ENCODE results near the gene DIPK1B.

Gene DIPK1B

DNA sequence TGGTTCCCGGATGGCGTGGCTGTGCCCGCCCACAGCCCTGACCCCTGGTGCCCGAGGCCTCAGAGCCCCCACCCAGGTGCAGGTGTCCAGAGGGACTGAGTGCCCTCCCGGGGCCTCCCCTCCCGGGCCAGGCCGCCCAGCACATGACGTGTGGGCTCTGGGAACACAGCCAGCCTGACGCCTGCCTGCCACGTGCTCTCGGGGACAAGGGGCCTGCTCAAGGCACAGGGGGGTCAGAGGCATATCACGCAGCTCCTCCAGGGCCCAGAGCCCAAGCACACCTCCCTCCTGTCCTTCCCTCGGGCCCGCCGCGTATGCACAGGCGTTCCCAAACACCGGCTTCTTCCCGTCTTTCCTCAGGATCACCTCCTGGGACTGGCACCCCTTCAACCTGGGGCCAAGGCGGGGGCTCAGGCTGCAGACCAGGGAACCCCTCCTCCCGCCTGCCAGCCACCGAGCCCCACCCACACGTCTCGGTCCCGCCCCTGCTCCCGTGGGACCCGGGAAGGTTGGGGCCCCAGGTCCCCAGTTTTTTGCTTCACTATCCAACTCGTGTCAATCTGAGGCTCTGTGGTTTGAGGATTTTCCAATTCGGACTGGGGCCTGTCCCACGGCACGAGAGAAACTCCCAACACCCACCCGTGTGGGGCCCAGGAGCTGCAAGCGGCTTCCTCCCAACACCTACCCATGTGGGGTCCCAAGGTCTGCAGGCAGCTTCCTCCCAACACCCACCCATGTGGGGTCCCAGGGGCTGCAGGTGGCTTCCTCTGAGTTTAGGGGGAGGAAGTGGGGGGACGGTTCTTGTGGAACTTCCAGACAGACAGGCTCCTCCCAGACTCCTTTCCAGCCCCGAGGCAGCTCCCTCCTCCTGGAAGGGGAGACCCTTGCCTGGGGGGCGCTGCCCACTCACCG, 28.9 kb downstream of the DIPK1B start:
- FAIRE-seq: no peak

DNA sequence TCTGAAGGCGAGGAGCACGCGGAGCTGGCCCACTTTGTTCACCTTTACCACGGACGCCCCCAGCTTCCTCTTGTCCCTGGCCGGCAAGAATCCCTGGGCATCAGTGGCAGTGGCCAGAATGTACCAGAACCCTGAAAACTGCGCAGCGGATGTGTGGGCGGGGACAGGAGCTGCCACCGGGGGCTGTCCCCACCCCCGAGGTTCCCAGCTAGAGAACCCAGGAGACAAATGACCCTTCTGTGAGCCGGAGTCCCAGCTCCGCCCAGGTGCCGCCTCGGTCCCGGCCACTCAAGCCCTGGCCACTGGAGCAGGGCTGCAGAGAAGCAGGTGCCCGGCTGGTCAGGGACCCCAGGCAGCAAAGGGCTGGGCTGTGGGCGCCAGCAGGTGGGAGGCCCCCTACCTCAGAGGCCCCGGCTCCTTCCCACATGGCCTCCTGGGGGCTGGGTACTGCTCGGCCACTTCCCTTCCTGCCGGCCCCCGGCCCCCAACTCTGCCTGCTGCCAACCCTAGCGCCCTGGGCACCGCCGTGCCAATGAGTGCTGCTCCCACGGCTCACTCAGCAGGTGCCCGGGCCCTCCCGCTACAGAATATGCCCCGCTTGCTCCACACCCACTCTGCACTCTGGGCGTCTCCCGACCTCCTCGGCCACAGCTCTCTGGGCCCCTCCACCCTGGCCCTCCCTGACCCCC, 29.7 kb downstream of the DIPK1B start:
- FAIRE-seq: no peak

DNA sequence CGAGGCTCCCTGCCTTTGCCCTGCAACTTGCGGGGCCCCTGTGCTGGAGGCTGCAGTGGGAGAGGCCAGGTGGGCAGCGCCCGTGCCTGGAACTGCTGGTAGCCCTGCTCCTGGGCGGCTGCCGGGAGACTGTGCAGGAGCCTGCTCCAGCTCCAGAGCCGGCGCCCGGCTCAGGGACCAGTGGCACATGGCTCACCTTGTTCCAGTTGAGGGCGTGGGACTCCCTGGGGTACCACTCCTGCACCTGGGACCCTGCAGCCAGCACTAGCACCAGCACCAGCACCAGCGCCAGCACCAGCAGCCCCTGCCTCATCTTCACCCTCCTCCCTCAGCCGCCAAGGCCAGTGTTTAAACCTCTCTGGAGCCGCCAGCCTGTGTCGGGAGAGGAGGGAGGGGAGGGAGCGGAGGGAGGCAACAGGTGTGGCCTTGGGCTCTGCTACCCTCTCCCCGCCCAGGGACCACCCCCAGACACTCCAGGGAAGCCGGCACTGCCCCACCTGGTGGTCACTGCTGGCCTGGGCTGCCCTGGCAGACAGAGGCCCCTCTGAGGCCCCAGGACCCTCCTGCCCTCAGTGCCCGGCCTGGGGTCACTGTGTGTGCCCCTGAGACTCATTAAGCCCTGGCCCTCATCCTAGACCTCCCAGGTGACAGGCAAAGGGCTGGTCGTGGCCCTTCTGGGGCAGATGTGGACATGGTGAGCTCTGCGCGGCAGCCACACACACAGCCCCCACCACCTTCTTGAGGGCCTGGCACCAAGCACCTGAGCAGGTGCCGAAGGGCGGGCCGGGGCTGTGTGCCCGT, 30.4 kb downstream of the DIPK1B start, which contains the start of gene LCN10:
Gene LCN10, minus strand, starts transcription at position 350 of the 801 bp plus-strand sequence. Its CDS starts 37 bp downstream, at position 313.
- FAIRE-seq: no peak

DNA sequence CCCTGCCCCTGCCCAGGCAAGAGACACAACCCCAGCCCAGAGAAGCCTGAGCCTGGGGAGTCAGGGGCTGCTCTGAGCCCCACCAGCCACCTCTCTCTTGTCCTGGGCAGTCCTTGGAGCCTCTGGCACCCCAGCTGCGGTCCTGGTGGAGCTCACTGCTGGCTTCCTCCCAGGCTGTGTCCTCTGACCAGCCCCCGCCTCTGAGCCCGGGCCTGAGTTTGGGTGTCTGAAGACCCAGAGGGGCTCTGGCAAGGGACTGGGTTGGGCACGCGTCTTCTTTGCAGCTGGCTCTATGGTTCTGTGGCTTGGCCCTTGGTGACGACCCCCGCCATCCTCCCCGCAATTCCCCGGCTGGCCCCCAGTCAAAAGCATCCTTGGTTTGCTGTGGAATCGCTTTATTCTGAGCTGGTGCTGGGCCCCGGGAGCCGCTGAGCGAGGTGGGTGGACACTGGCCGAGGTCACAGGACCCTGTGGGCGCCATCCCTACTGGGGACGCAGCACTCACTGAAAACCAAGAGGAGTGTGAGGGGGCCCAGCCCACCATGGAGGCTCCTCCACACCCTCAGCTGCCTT, 31.4 kb downstream of the DIPK1B start:
- no peak for FAIRE-seq

DNA sequence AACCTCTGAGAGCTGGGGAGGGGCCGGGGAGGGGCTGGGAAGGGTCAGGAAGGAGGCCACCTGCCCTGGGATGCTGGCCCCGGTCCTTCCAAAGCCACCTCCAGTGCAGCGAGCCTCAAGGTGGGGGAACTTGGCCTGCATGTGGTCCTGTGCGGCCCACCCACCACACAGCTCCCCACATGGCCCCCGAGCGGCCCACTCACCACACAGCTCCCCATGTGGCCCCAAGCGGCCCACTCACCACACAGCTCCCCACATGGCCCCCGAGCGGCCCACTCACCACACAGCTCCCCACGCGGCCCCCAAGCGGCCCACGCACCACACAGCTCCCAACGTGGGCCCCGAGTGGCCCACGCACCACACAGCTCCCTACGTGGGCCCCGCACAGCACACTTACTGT, 32.4 kb downstream of the DIPK1B start:
- FAIRE-seq: no peak

DNA sequence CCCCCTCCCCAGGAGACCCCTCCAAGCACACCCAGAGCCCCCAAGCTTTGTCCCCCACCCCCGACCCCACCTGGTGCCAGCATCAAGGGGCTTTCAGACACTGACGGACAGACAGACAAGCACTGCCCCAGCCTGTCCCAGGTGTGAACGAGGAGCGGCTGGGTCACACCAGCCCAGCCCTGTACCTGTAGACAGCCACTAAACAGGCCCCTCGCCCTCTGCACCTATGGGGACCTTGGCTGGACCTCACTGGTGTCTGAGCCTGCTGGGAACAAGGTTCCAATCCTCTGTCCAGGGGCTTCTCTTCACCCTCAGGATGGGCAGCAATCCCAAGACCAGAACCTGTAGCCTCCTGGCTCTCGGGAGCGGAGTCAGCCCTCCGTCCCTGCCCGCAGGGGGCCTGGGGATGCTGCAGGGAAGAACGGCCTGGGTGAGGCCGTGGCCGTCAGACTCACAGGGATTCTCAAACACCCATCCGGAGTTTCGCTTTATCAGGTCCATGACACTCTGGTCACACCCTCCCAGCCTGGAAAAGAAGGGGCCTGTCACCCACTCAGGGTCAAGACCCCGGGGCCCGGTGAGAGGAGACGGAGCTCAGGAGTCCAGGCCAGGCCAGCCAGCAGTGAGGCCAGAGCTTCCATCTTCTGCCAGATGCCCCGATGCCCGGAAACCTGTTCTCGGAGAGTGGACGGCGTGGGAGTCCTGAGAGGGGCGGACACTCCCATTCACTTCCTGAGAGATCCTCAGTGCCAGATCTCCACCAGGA, 33.2 kb downstream of the DIPK1B start:
- no peak for FAIRE-seq

DNA sequence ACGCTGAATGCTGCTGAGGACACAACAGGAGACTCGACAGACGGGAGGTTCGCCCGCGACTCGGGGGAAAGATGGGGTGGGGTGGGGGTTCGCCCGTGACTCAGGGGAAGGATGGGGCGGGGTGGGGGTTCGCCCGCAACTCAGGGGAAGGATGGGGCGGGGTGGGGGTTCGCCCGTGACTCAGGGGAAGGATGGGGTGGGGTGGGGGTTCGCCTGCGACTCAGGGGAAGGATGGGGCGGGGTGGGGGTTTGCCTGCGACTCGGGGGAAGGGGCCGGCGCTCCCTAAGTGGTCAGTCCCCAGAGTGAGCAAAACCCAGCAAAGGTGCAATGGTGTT, 33.8 kb downstream of the DIPK1B start:
- no peak for FAIRE-seq

DNA sequence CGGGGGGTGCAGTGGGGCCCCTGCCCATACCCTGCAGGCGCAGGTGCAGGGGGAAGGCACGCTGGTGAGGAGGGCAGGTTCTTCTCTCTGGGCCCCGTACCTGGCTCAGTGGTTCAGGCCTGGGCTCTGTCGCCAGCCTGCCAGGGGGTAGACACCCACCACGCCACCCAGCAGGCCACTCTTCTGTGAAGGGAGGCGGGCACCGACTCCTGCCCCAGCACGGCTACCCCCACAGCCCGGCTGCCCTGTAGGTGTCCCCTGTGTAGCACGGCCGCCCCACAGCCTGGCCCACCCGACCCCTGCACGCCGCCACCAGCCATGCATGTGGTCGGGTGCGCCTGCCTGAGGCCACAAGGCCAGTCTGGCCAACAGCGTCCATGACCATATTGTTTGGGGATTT, 34.2 kb downstream of the DIPK1B start:
- FAIRE-seq: no peak

DNA sequence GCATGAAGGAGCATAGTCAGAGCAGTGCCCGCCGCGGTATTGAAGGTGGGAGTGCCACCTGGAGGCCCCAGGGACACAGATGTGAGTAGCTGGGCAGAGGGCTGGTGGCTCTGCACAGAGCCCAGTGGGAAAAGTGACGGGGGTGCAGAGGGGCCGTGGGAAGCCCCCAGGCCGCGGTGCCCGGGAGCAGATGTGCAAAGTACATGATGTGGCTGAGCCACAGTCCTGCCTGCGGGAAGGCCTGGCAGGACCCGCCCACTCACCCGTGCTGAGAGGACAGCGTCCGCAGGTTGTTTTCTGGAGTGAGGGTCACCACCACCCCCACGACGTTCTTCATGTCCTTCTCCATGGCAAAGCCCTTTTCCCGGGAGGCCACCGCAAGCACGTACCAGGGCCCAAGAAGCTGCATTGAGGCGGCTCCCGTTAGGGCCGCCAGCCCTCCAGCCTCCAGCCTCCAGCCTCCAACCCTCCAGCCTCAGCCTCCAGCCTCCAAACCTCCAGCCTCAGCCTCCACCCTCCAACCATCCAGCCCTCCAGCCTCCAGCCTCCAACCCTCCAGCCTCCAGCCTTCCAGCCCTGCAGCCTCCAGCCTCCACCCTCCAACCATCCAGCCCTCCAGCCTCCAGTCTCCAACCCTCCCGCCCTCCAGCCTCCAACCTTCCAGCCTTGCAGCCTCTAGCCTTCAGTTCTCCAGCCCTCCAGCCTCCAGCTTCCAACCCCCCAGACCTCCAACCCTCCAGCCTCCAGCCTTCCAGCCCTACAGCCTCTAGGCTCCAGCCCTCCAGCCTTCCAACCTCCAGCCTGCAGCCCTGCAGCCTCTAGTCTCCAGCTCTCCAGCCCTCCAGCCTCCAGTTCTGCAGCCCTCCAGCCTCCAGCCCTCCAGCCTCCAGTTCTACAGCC, 35.0 kb downstream of the DIPK1B start:
- FAIRE-seq: no peak

DNA sequence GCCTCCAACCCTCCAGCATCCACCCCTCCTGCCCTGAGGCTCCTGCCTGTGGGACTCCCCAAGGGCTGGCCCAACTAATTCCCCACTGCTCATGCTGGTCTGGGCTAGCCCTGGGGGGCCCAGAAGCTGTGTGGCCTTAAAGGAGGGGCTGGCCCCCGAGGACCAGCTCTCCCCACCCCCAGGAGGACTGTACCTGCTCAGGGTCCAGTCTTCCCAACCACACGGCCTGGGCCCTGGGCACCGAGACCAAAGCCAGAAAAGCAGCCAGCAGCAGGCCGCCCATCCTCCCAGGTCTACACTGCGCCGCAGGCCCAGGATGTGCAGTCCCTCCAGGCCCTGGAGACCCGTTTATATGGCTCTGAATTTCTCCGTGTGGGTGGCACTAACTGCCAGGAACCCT, 35.8 kb downstream of the DIPK1B start, which contains the start of gene LCN6:
Gene LCN6, minus strand, starts transcription at position 325 of the 400 bp plus-strand sequence. Its CDS starts 42 bp downstream, at position 283.
- no peak for FAIRE-seq

DNA sequence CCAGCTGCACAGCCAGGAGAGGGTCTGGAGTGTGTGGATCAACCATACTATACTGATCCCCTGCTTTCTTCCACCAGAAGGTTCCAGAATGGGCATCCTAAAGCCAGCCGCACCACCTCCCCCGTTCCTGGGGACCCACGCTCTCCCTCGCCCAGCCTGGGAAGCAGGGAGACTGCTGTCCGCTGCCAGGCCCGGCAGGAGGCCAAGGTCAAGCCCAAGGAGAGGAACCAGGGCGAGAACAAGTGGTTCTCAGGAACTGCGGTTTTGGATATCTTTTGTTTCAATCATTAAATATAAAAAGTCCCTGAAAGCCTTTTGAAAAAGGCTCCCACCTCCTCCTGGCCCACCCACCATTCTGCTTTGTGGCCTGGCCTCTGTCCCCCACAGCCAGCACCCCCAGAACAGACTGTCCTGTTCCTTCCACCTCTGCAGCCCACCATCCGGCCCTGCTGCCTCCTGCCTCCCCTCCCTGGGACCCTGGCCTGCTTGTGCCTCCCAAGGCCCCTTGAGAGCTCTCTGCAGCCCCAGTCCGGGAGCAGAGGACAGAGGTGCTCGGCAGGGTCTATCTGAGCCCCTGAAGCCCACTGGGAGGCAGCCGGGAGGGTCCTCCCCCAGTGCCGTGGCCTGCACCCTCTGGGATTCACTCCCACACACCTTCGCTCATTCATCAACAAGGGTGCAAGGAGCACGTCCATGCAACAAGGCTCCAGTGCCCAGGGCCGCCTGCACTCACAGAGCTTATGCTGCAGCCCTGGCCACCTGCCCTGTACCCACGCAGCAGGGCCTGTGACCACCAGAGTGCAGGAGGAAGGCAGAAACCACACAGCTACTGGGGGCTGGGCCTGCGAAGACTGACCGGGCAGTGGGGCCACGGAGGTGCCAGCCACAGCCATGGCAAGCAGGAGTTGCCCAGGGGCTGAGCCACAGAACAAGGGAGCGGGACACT, 36.6 kb downstream of the DIPK1B start:
- FAIRE-seq: no peak

DNA sequence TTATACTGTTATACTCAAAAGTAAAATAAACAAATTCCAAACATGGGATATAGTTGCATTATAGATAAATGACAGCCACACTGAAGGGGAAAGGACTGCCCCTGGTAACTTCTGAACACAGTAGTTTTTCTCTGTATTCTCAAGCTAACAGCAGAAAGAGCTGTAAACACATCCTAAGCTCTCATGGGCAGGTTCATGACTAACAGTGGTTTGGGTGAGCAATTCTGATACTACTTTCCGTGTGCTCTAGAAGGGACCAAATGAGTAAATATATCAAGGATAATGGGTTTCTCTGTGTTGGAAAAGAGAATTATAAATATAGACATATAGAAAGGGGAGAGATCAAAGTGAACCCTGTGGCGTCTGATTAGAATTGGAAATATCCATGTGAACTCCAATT, 38.2 kb downstream of the DIPK1B start:
- FAIRE-seq: no peak

DNA sequence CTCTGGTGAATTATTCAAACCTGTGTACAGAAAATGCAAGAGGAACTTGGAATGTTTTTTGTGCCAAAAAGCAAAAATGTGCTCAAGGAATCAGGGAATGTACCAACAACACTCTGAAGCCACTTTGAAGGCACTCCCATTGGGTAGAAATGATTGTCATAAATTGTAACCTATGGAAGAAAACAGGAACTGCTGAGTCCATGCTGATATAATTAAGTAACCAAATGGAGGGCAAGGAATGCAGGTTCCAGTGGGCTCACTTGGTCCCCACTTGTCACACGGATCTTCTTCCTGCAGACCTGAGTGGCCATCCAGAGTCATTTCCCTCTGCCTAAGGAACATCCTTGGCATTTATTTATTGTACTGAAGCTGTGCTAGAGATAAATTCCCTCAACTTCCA, 38.9 kb downstream of the DIPK1B start:
- FAIRE-seq: no peak

DNA sequence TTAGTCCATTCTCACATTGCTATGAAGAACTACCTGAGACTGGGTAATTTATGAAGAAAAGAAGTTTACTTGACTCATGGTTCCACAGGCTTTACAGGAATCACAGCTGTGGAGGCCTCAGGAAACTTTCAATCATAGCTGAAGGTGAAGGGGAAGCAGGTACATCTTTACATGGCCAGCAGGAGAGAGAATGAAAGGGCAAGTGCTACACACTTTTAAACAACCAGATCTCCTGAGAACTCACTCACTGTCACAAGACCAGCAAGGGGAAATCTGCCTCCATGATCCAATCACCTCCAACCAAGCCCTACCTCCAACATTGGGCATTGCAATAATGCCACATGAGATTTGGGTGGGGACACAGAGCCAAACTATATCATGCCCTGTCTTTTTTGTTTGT, 39.4 kb downstream of the DIPK1B start:
- no peak for FAIRE-seq

DNA sequence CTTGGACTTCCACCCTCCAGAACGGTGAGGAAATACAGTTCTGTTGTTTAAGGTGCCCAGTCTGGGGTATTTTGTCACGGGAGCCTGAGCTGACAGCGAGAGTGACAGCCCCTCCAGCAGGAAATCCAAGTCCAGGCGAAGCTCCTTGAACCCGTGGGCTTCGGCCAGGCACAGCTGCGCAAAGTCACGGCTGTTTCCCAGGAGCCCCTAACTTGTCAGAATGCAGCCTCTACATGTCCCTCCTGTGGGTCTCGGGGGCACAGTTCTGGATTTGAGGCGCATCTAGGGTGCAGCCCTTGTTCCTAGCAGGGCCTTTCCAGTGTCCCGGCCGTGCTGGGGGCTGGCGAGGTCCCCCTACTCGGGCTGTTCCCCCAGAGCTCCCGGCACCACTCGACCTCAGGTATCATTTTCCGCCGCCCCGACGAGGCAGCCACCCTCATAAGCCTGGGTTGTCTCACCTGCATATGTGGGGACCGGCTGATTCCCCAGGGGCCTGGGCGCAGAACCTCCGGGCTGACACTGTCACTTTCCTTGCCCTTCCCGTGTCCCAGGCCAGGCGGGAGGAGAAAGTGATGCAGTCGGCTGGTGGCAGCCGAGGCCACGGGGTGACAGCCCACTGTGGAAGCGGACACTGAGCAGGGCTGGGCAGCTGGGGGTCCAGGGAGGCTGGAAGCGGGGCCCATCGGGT, 41.1 kb downstream of the DIPK1B start:
- FAIRE-seq: no peak

DNA sequence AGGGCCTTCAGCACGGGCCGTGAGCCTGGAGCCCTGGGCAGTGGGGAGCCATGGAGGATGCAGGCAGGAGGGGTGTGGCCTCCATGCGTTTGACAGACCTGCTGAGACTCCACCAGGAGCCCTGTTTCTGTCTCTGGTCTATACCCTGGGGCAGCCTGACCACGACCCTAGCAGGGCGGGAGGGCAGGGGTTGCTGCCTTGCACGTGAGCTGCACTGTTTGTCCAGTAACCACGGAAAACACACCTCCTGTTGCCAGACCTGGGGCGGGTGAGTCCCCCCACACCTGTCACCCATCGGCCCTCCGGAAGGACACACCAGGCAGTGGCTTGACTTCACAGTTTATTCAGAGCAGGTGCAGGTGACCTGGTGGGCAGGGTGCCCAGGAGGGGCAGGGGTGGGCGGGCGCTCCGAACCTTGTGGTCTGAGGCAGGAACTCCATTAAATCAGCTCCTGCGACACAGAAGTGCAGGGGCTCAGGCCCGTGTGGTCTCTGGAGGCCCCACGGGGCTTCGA, 41.7 kb downstream of the DIPK1B start:
- FAIRE-seq: no peak

DNA sequence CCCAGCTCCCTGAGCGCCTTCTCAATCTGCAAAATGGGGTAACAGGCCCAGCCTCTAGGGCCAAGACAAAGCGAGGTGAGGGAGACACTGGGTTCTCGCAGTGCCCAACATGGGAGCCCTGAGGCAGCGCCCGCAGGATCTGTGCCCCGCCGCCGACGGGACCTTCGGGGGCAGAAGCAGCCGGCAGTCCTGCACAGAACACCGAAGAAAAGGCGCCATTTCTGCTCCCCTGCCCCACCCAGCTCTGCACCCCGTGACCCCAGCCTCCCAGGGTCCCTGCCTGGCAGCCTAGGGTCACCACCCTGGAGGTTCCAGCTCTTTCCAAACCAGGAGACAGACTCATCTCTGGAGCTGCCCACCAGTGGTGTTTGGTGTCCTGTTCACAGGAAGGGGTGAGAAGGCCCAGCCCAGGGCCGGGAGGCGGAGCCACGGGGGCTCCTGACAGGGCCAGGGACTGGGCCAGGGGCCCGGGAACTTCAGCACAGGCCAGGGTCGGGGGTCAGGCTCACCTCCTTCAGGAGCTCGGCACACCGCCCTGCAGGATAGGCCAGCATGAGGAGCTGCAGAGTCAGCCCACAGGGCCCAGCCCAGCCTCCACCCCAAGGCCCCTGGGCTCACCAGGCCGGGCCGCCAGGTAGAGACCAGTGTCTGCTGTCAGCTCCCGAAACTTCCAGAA, 42.4 kb downstream of the DIPK1B start:
- FAIRE-seq: no peak
